WI38 (cell line): ENCODE data around the gene THBD.

Experiments used
- H3K4me3 ChIP-seq: 2 replicates; pipeline ENCODE4 v1.5.1; 2011; ENCODE audit warnings: low read depth, mild to moderate bottlenecking, control low read depth, low read length
- TF ChIP-seq, protein P1 (sequence below): IDR thresholded peaks from 2 replicates; pipeline ENCODE4 v1.5.1; 2012; ENCODE audit warnings: low read depth, mild to moderate bottlenecking, control low read depth, low read length

Gene THBD

DNA sequence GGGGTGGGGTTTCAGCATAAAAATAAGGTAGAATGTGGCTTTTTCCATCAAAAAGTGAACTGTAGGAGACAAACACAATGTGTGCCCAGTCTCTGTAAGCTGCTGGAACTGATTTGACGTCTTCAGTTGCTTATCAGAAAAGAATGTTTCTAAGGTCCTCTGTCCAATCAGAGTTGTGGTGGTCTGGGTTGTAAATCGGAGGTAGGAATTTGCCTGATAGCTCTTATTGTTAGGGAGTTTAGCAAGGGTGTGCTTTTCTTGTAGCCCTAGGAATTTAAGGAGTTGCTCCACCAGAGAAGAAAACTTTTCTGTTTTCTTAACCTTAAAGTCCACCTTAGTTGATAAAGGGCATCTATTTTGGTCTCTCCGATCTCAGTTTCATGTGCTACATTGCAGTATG, 24.8 kb downstream of the THBD start:
- TF ChIP-seq, protein P1, sequence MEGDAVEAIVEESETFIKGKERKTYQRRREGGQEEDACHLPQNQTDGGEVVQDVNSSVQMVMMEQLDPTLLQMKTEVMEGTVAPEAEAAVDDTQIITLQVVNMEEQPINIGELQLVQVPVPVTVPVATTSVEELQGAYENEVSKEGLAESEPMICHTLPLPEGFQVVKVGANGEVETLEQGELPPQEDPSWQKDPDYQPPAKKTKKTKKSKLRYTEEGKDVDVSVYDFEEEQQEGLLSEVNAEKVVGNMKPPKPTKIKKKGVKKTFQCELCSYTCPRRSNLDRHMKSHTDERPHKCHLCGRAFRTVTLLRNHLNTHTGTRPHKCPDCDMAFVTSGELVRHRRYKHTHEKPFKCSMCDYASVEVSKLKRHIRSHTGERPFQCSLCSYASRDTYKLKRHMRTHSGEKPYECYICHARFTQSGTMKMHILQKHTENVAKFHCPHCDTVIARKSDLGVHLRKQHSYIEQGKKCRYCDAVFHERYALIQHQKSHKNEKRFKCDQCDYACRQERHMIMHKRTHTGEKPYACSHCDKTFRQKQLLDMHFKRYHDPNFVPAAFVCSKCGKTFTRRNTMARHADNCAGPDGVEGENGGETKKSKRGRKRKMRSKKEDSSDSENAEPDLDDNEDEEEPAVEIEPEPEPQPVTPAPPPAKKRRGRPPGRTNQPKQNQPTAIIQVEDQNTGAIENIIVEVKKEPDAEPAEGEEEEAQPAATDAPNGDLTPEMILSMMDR: no peak
- no peak overlapping the region for H3K4me3 ChIP-seq

DNA sequence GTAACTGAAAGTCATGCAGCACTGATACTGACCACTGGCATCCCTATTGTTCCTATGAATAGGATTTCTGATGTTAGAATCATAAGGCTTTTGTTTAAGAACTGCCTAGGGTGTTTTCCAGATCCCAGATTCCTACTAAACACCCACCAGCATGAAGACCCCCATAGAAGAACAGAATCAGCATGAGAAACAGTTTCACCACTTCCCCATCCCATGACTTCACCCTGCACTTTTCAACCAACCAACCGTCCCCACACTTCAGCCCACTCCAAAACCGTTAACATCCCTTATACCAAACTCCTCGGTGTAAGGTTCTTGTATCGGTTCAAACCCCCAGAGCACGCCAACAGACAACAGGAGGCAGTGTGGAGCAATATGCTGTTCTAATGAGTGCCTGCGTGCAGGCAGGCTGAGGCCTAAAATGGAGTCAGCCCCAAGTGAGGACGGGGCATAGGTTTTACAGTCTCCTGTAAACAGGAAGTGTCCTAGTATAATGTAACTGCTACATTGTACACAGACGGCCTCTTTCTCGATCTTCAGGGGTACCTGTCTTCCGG, 25.8 kb downstream of the THBD start:
- TF ChIP-seq, protein P1: no peak
- no peak overlapping the region for H3K4me3 ChIP-seq

DNA sequence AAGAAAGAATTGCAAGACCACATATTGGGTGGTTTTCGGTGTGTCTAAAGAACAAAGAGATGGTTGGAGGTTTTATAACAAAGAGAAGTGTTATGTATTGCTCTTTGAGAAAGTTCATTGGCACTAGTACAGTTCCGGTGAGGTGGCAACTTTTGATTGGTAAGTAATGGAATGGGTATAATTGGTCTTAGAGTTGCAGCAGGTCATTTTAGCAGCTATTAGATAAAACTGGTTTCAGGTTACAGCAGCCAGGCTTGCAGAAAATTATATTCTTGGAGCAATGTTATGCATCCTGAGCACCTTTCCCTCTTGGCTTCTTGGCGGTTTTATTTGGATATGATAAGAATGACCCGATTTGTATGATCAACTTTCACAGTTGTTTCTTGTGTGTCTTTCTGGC, 26.6 kb downstream of the THBD start:
- H3K4me3 ChIP-seq: no peak overlapping the region
- TF ChIP-seq, protein P1: no peak

DNA sequence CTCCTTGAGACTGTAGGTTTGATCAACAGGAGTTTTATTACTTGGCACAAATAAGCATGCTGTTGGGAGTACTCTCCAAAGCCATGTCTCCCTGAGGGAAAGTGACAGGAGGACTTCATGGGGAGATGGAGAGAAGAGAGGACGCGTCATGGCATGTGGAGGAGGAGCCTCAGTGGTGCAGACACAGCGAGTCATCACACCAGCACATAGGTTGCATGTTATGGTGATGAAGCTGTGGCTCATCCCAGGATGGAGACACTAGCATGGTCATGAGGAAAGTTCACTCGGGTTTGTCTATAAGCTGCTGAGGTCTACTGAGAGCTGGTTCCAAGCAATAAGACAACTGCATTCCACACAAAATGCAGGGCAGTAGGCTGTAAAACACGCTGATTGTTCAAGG, 27.5 kb downstream of the THBD start:
- TF ChIP-seq, protein P1: no peak

DNA sequence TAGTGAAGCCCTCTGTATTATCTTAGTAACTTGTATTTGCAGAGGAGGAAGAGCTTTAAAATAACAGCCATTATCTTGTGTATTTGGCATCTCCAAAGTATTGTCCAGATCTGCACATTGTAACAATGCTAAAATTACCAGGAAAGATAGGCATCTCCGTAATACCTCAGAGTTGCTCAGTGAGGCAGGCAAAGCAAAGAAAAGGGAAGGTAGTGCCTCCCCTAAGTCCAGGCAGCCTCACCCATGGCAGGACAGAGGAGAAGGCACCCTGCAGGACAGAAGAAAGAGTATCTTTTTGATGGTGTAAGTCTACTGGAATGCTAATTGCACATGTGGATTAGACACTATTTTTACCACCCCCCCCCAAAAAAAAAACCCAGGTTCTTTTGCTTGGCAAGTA, 27.9 kb downstream of the THBD start:
- TF ChIP-seq, protein P1: no peak
- H3K4me3 ChIP-seq: no peak overlapping the region

More for the DNA sequence above, 27.5 kb downstream of the THBD start:
- no peak overlapping the region for H3K4me3 ChIP-seq

DNA sequence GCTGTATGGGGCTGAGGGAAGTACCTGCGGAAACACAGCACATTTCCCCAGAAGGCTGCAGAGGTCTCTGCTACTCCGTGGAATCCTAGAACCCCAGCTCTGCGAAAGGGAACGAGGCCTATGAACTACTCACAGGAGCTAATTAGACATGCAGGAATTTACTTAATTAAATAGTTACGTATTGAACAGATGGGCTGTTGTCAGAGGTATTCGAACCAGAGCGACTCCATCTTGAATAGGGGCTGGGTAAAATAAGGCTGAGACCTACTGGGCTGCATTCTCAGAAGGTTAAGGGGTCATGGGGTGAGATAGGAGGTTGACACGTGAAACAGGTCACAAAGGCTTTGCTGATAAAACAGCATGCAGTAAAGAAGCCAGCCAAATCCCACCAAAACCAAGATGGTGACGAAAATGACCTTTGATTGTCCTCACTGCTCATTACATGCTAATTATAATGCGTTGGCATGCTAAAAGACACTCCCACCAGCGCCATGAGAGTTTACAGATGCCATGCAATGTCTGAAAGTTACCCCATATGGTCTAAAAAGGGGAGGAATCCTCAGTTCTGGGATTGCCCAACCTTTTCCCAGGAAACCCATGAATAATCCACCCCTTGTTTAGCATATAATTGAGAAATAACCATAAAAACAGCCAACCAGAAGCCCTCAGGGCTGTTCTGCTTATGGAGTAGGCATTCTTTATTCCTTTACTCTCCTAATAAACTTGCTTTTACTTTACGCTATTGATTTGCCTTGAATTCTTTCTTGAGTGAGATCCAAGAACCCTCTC, 29.0 kb downstream of the THBD start:
- H3K4me3 ChIP-seq: no peak overlapping the region
- TF ChIP-seq, protein P1: no peak

DNA sequence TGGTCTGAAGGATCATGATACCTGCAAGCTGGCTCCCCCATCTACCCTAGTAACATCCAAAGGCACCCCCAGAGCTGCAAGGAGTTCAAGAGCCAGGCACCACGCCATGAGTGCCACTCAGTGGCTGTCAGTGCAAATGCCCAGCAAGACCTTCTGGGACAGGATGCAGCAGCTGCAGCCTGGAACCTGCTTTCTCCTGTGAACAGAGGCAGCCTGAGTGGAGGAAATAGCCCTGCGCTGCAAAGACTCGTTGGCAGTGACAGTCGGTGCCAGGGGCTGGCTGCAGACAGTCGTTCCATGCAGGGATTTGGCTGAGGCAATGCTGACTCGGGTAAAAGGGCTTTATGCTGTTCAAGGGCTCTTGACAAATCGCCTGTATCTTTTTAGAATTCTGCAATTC, 30.1 kb downstream of the THBD start:
- TF ChIP-seq, protein P1: no peak
- no peak overlapping the region for H3K4me3 ChIP-seq
